AG04450 (cell line): ENCODE measurements around the gene LUC7L3. TPM values are rescaled to one million over a fixed set of nuclear protein-coding genes. Genes with fewer than 3 reads are reported as not detected.

Experiments used
- CTCF ChIA-PET: fragments of 300-600, 350-600 bp; formaldehyde crosslinking; extraction: SDS; loops from one replicate; lab custom pipeline; 2022; ENCODE audit warnings: antibody characterized with exemption, inconsistent platforms; lab: Charles Lee
- POLR2A ChIA-PET: fragments of 350-600 bp; formaldehyde crosslinking; extraction: SDS; loops from one replicate; lab custom pipeline; 2021; ENCODE audit warnings: antibody characterized with exemption, inconsistent platforms; lab: Yijun Ruan, JAX
- DNase-seq: peaks from one replicate; pipeline ENCODE4 v3.0.0-alpha.2; 2011; ENCODE audit warnings: low read depth, low spot score
- H3K27ac ChIP-seq: one replicate; pipeline ENCODE4 v1.5.1; 2012; ENCODE audit warnings: low read depth, low read length, control low read depth
- H3K27me3 ChIP-seq: one replicate; pipeline ENCODE4 v1.6.0; 2012; ENCODE audit warnings: low read length; ENCODE audit not compliant: control insufficient read depth, insufficient read depth
- H3K4me3 ChIP-seq: 2 replicates; pipeline ENCODE4 v1.5.1; 2011; ENCODE audit warnings: mild to moderate bottlenecking, low read depth, low read length, control low read depth
- H3K9me3 ChIP-seq: 2 replicates; pipeline ENCODE4 v1.5.1; 2012; ENCODE audit warnings: low read length; ENCODE audit not compliant: control insufficient read depth, insufficient read depth
- polyA plus RNA-seq: library from polyadenylated mRNA; depleted of rRNA; stranded (reverse); fragments of >200 nt; gene quantifications from 2 replicates; pipeline ENCODE4 v1.2.3, GENCODE V29; 2011
- TF ChIP-seq, protein P1 (sequence below): IDR thresholded peaks from 2 replicates; pipeline ENCODE4 v1.5.1; 2011; ENCODE audit warnings: low read depth, low read length, control low read depth, inconsistent platforms

Gene LUC7L3
- polyA plus RNA-seq, 1 experiment, result 120 TPM

DNA sequence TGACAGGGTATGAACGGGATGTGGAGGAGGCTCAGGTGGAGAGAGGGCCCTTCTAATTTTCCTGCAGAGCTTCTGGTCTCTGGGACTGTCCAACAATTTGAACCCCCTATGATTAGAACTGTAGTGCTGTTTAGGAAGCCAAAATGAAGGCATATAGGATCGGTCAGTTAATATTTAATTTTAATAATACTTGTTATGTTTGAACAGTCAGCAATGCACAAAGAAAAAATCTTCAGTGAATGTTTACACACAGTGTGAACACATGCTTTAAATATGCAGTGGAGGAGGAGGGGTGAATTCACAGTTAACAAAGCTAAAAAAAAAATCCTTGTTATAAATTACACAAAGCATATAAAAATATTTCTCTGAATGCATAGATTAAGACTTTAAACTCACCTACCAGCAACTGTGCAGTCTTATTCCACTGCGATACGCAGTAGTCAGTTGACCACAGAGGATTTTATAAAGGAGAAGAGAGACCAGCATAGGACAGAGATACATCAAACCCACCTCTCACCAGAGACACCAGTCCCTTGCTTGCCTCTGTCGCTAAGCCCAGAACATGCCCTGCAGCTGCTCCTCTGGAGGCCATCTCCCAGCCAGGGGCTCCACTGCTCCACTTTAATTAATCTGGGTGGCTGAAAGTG, 26.2 kb upstream of the LUC7L3 start:
- POLR2A ChIA-PET, result interaction anchor here (1.1 to 2.3 kb wide), 2 partner anchors 33 to 54 kb away, joined by 3 to 6 read pairs; no protein-coding TSS in a partner anchor
- DNase-seq, result no peak
- no peaks in the 10 kb centered on the region for H3K27me3 ChIP-seq
- CTCF ChIA-PET, result interaction anchor here (0.8 to 8.4 kb wide), 3 partner anchors 56 to 143 kb away, joined by 3 to 192 read pairs (median 5); partner anchors contain the start of gene SPATA20
- H3K9me3 ChIP-seq, result no peaks in the 10 kb centered on the region
- H3K4me3 ChIP-seq, result no peak overlapping the region
- TF ChIP-seq, protein P1, sequence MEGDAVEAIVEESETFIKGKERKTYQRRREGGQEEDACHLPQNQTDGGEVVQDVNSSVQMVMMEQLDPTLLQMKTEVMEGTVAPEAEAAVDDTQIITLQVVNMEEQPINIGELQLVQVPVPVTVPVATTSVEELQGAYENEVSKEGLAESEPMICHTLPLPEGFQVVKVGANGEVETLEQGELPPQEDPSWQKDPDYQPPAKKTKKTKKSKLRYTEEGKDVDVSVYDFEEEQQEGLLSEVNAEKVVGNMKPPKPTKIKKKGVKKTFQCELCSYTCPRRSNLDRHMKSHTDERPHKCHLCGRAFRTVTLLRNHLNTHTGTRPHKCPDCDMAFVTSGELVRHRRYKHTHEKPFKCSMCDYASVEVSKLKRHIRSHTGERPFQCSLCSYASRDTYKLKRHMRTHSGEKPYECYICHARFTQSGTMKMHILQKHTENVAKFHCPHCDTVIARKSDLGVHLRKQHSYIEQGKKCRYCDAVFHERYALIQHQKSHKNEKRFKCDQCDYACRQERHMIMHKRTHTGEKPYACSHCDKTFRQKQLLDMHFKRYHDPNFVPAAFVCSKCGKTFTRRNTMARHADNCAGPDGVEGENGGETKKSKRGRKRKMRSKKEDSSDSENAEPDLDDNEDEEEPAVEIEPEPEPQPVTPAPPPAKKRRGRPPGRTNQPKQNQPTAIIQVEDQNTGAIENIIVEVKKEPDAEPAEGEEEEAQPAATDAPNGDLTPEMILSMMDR, result no peak
- peak overlapping the region; percentile 77 for H3K27ac ChIP-seq

DNA sequence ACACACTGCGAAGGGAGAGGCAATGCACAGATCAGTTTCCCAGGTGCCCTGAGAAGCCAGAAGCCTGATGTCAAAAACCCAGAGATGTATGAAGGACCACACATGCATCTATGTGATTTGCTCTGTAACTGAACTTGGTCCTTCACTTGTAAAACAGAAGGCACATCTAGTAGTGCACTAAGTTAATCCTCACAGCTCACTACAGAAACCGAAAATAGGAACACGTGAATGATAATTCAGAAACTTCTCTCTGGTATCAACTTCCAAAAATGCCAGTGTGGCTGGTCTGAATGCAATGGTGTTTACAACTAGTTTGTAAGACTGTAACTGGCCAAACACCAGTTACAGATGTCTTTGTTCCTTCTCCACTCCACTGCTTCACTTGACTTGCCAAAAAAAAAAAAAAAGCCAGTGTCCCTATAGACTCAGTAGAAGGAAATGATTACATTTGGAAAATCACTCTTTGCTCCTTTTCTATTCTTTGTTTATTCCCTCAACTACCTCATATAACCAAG, 23.0 kb upstream of the LUC7L3 start:
- H3K27me3 ChIP-seq, result no peaks in the 10 kb centered on the region
- TF ChIP-seq, protein P1, result no peak
- no peak overlapping the region for H3K4me3 ChIP-seq
- DNase-seq, result no peak
- H3K9me3 ChIP-seq, result no peaks in the 10 kb centered on the region
- POLR2A ChIA-PET, result interaction anchor here (1.3 kb wide), 1 partner anchor 146 kb away, joined by 4 read pairs; no protein-coding TSS in a partner anchor
- CTCF ChIA-PET, result interaction anchor here (0.6 to 8.4 kb wide), 6 partner anchors 9 to 146 kb away, joined by 6 to 192 read pairs (median 18); partner anchors contain the start of gene SPATA20
- H3K27ac ChIP-seq, result no peak overlapping the region

- Histone ChIP-seq H3K27me3 (no peaks in the 10 kb centered on the region), H3K27ac (no peak overlapping the region), H3K4me3 (no peak overlapping the region), H3K9me3 (no peaks in the 10 kb centered on the region)
- no peak for DNase-seq
- TF ChIP-seq, protein P1, result no peak
- ChIA-PET CTCF (interaction anchor here (0.6 to 8.4 kb wide), 4 partner anchors 8 to 147 kb away, joined by 4 to 192 read pairs (median 30); partner anchors contain the start of gene SPATA20), POLR2A (no interaction called here)
These were observed 22.3 kb upstream of the LUC7L3 start for GRCh38 chr17:50697062-50697461.

- Histone ChIP-seq H3K4me3 (no peak overlapping the region), H3K27me3 (no peaks in the 10 kb centered on the region), H3K27ac (no peak overlapping the region), H3K9me3 (no peaks in the 10 kb centered on the region)
- ChIA-PET POLR2A (no interaction called here), CTCF (interaction anchor here (0.6 to 8.4 kb wide), 3 partner anchors 8 to 148 kb away, joined by 4 to 192 read pairs (median 53); partner anchors contain the start of gene SPATA20)
- TF ChIP-seq, protein P1, result no peak
- no peak for DNase-seq
These were observed 21.6 kb upstream of the LUC7L3 start for GRCh38 chr17:50697663-50698272.
